HG03439 (cell line): ENCODE data around the gene ARHGEF35.
"Not testable (repeated sequence)": the region's sequence is repeated elsewhere in the genome, so short reads cannot be mapped to it uniquely, and the experiment has no call there.

ENCODE experiments used
- ATAC-seq: cut with Tn5 transposase; IDR thresholded peaks from one replicate; pipeline ENCODE4 v1.9.1; 2021; ENCODE audit warnings: mild to moderate bottlenecking, moderate library complexity; ENCODE audit not compliant: unreplicated experiment

ARHGEF35 gene

GRCh38 chr7:144179165-144179479, 16.5 kb downstream of the ARHGEF35 start:
- ATAC-seq: not testable (repeated sequence)

DNA sequence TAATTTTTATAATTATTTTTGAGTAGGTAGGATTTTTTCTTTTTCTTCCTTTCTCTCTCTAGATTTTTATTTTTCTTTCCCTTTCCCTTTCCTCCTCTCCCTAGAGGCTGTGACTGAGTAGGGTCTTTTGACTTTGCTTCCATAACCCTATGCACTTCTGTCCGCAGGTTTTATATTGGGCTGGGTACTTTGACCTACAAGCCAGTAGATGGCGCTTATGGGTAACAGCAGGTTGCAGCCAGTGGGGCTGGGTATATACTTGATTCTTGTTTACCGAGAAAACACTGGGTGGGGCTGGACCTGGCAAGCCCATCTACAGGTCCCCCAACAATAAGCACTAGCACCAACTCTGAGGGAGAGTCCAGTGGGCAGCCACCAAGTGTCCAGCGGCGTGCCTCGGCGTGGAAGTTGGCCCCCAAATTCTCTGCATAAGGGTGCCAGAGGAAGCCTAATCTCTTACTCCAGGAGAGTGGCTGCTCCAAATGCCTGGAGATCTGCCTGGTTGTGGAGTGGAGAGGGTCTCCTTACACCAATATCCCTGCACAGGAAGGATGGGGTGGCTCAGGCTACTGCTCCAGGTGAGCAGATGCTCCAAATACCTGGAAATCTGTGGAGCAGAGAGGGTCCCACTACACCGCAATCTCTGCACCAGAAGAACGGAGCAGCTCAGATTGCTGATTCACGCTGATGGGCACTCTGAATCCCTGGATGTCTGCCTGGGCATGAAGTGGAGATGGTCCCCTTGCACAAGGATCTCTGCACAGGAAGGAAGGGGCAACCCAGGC, 17.1 kb downstream of the ARHGEF35 start:
- peak; percentile 100 for ATAC-seq

DNA sequence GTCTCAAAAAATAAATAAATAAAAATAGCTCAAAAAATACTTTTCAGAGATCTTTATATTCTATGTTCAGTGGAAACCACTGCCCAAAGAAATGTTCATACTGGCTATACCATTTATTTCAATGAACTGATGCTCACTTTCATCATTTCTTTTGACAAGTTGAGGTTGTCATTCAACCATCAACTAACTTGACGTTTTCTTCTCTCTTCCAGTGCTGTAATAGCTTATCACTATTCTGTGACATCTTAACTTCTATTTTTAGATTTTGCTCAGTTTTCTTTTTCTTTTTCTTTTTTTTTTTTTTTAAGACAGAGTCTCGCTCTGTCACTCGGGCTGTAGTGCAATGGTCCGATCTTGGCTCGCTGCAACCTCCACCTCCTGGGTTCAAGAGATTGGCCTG, 21.0 kb downstream of the ARHGEF35 start:
- no peak for ATAC-seq

GRCh38 chr7:144171594-144172350, 23.9 kb downstream of the ARHGEF35 start:
- not testable (repeated sequence) for ATAC-seq

GRCh38 chr7:144164784-144165183, 30.8 kb downstream of the ARHGEF35 start:
- ATAC-seq: no peak

DNA sequence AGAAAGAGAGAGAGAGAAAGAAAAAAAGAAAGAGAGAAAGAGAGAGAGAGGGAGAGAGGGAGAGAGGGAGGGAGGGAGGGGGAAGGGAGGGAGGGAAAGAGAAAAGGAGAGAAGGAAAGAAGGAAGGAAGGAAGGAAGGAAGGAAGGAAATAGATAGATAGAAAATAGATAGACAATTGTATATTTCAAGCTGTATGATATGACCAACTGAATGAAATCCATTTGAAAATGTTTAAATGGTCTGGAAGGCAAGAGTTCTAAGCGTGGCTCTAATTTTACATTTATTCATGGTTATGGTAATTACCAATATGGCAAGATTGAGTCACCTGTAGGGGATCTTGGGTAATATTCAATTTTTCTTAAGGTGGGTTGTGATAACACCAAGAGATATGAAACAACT, 36.8 kb downstream of the ARHGEF35 start:
- ATAC-seq: no peak

DNA sequence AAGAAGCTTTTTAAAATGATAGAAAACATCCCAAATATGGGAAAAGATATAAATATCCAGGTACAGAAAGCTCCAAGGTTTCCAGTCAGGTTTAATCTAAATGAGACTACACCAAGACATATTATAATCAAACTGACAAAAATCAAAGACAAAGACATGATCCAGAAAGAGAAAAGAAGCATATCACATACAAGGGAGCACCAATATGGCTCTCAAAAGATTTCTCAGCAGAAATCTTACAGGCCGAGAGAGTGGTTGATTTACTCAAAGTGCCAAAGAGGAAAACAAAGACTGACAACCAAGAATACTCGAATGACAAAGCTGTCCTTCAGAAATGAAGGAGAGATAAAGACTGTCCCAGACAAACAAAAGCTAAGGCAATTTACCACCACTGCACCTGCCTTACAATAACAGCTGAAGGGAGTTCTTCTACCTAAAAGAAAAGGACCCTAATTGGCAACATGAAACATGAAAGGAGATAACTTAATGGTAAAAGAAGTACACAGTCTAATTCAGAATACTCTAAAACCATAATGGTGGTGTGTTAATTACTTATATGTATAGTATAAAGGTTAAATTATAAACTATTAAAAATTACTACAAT, 47.3 kb downstream of the ARHGEF35 start:
- ATAC-seq: no peak

DNA sequence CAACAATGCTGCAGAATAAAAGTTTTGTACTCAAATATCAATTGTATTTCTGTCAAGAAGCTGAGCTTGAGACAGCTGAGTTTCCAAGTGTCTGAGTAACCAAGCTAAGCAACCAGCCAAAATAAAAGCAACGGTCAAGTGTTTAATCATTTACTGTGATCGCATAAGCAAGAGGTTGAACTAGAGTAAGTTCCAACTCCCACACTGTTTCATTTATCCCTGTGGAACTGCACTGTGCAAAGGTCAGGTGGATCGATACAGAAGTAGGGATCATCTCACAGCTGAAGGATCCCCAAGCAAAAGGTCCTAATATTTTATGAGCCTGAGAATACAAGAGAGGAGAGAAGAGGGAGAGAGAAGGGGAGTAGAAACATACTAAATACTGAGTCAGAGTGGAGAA, 51.2 kb downstream of the ARHGEF35 start:
- ATAC-seq: no peak

GRCh38 chr7:144142187-144142586, 53.4 kb downstream of the ARHGEF35 start:
- no peak for ATAC-seq

DNA sequence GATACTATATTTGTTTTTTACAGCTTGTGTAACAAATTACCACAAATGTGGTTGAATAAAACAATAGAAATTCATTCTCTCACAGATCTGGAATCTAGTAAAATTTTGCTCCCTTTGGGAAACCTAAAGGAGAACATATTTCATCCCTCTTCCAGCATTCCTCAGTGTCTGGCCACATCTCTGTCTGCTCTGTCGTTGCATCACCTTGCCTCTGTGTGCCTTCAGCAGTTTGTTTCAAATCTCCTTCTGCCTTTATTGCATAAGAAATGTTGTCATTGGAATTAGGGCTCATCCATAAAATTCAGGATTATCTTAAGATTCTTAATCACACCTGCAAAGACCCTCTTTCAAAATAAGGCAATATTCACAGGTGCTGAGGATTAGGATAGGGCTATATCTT, 58.1 kb downstream of the ARHGEF35 start:
- no peak for ATAC-seq
